K562 (cell line): ENCODE measurements around the gene RC3H2. TPM values are rescaled to one million over a fixed set of nuclear protein-coding genes. Genes with fewer than 3 reads are reported as not detected.
A peak's percentile ranks its signal among the peaks of the same experiment; 100 is the strongest.

Experiments
- ATAC-seq: fragments of 200-7000 bp; cut with Tn5 transposase; 3 replicates; pipeline ENCODE4 v1.9.1; 2020; ENCODE audit warnings: moderate library complexity
- BruUV-seq: library from RNA; stranded (reverse); fragments of 400-500 nt; replicated peaks from 2 replicates; lab custom pipeline; 2021; lab: Mats Ljungman, UMichigan
- CTCF ChIA-PET: fragments of 300-600 bp; formaldehyde crosslinking; extraction: SDS; loops from one replicate; lab custom pipeline; 2021; ENCODE audit warnings: low intra/inter-chr PET ratio; lab: Yijun Ruan, JAX
- POLR2A ChIA-PET: fragments of 300-600, 350-650 bp; sonication (Branson Sonifier 250); formaldehyde crosslinking; extraction: SDS; loops from one replicate; lab custom pipeline; 2021; ENCODE audit warnings: antibody characterized with exemption, inconsistent platforms; lab: Yijun Ruan, JAX
- DNase-seq, 4 experiments: peaks; one replicate each; pipeline versions ENCODE4 v3.0.0 to v3.0.0-alpha.2; 2011 to 2018; ENCODE audit warnings: low spot score in 3 of 4, mixed read lengths in 3 of 4; ENCODE audit errors: extremely low read depth in 1 of 4
- FAIRE-seq: peaks from 2 replicates; lab custom pipeline; 2011; peaks lifted over from hg19 to GRCh38; lab: Jason Lieb, UNC
- H2AFZ ChIP-seq: 2 replicates; pipeline ENCODE4 v1.6.0; 2011; ENCODE audit warnings: low read depth, low read length, control low read depth, inconsistent platforms
- H3K27ac ChIP-seq: fragments of 200-600 bp; 3 replicates; pipeline ENCODE4 v1.8.0; 2011; ENCODE audit warnings: low read depth, mild to moderate bottlenecking, control low read depth, inconsistent platforms, low read length, moderate library complexity, mixed read lengths; ENCODE audit errors: extremely low read depth
- H3K27me3 ChIP-seq, 2 experiments: fragments of 300-600 bp in 1 of 2; 2 replicates in 1 of 2; 3 replicates in 1 of 2; pipeline versions ENCODE4 v1.6.0 to v1.8.0; 2011; ENCODE audit warnings: inconsistent platforms in 2 of 2, low read length in 2 of 2, mild to moderate bottlenecking in 1 of 2, mixed read lengths in 1 of 2, moderate library complexity in 1 of 2; ENCODE audit not compliant: control insufficient read depth in 2 of 2, insufficient read depth in 2 of 2
- H3K36me3 ChIP-seq: fragments of 300-600 bp; 3 replicates; pipeline ENCODE4 v1.8.0; 2011; ENCODE audit warnings: mild to moderate bottlenecking, low read length, inconsistent platforms; ENCODE audit not compliant: control insufficient read depth, insufficient read depth
- H3K4me1 ChIP-seq, 2 experiments: fragments of 200-600 bp in 1 of 2; replicated peaks in 1 of 2; 2 replicates in 1 of 2; 3 replicates in 1 of 2; pipeline versions ENCODE4 v1.5.1 to v1.8.0; 2011; ENCODE audit warnings: inconsistent platforms in 2 of 2, low read length in 2 of 2, mild to moderate bottlenecking in 1 of 2, mixed read lengths in 1 of 2, moderate library complexity in 1 of 2; ENCODE audit not compliant: control insufficient read depth in 2 of 2, insufficient read depth in 2 of 2
- H3K4me2 ChIP-seq: 2 replicates; pipeline ENCODE4 v1.6.1; 2011; ENCODE audit warnings: low read length, control low read depth, inconsistent platforms, mixed read lengths; ENCODE audit not compliant: insufficient read depth
- H3K4me3 ChIP-seq: fragments of 200-600 bp; sonication (generic), shearing (Covaris generic); 2 replicates; pipeline ENCODE4 v1.5.1; 2016; ENCODE audit warnings: control low read depth, inconsistent platforms
- H3K79me2 ChIP-seq: fragments of 200-600 bp; 3 replicates; pipeline ENCODE4 v1.8.0; 2011; ENCODE audit warnings: low read length, inconsistent platforms; ENCODE audit not compliant: control insufficient read depth, insufficient read depth
- H3K9ac ChIP-seq, 2 experiments: 2 replicates each; pipeline versions ENCODE4 v1.6.0 to v1.6.1; 2011; ENCODE audit warnings: low read depth in 2 of 2, low read length in 2 of 2, control low read depth in 1 of 2, inconsistent platforms in 1 of 2, mild to moderate bottlenecking in 1 of 2, mixed read lengths in 1 of 2; ENCODE audit not compliant: insufficient read depth in 1 of 2
- H3K9me1 ChIP-seq: one replicate; pipeline ENCODE4 v1.6.0; 2011; ENCODE audit warnings: inconsistent platforms, mild to moderate bottlenecking, low read length, moderate library complexity; ENCODE audit not compliant: control insufficient read depth, insufficient read depth
- H3K9me3 ChIP-seq: replicated peaks from 2 replicates; pipeline ENCODE4 v1.5.1; 2011; ENCODE audit warnings: low read depth, low read length, inconsistent platforms; ENCODE audit not compliant: control insufficient read depth, insufficient read depth
- H4K20me1 ChIP-seq: replicated peaks from 2 replicates; pipeline ENCODE4 v1.6.1; 2011; ENCODE audit warnings: low read length, inconsistent platforms, mixed read lengths; ENCODE audit not compliant: control insufficient read depth, insufficient read depth
- ARID1B ChIP-seq: fragments of 450-650 bp; IDR thresholded peaks from 2 replicates; pipeline ENCODE4 v1.6.1; 2016; ENCODE audit warnings: antibody characterized with exemption, mild to moderate bottlenecking, inconsistent platforms
- BCOR ChIP-seq: fragments of 450-650 bp; IDR thresholded peaks from 2 replicates; pipeline ENCODE4 v1.6.1; 2016
- C11orf30 ChIP-seq: fragments of 450-650 bp; IDR thresholded peaks from 2 replicates; pipeline ENCODE4 v1.6.1; 2016; ENCODE audit warnings: low read depth, mild to moderate bottlenecking
- MAFG ChIP-seq: fragments of 450-650 bp; conservative IDR thresholded peaks from 2 replicates; pipeline ENCODE4 v1.6.1; 2016; ENCODE audit warnings: missing genetic modification characterization, missing compliant biosample characterization
- MEIS2 ChIP-seq: fragments of 450-650 bp; IDR thresholded peaks from 2 replicates; pipeline ENCODE4 v1.6.1; 2014; ENCODE audit warnings: mild to moderate bottlenecking; ENCODE audit not compliant: partially characterized antibody
- NFE2 ChIP-seq: IDR thresholded peaks from 2 replicates; pipeline ENCODE4 v1.6.1; 2014; ENCODE audit warnings: antibody characterized with exemption, low read depth
- OTX1 ChIP-seq: fragments of 450-650 bp; formaldehyde crosslinking; IDR thresholded peaks from 2 replicates; pipeline ENCODE4 v1.4.0; 2022; ENCODE audit warnings: mild to moderate bottlenecking
- ZBTB34 ChIP-seq: fragments of 250-450 bp; sonication (Bioruptor Pico); IDR thresholded peaks from 2 replicates; pipeline ENCODE4 v1.8.0; 2021; ENCODE audit warnings: mild to moderate bottlenecking, moderate library complexity
- ZNF143 ChIP-seq: sonication (generic); formaldehyde crosslinking; IDR thresholded peaks from 2 replicates; pipeline ENCODE4 v1.9.0; 2022; ENCODE audit warnings: mild to moderate bottlenecking, missing genetic modification reagents
- ZNF316 ChIP-seq: fragments of 450-650 bp; IDR thresholded peaks from 2 replicates; pipeline ENCODE4 v1.6.1; 2016
- WGBS: fragments of 100-300 bp; shearing (Covaris generic); methylation state at CpG from one replicate; pipeline ENCODE4 v1.1.6; 2016; ENCODE audit warnings: low coverage, mixed read lengths; ENCODE audit not compliant: insufficient coverage; ENCODE audit errors: missing lambda C conversion rate; 5-methylcytosine and 5-hydroxymethylcytosine counted together
- in situ Hi-C: fragments of 300-500 bp; cut with MboI; formaldehyde crosslinking; loops from 4 replicates; pipeline ENCODE4 v1.15.0; 2018; ENCODE audit warnings: inconsistent platforms, mixed read lengths
- intact Hi-C: fragments of 100-400 bp; cut with micrococcal nuclease; formaldehyde crosslinking; loops from 2 replicates; pipeline ENCODE4 v1.14.2; 2022
- polyA plus RNA-seq, 8 experiments: library from polyadenylated mRNA; depleted of rRNA in 4 of 8; stranded (reverse) in 5 of 8; unstranded in 3 of 8; fragments of >200 nt; fragmentation: Nextera tagmentation in 2 of 8; fragmentation: Illumina TruSeq in 1 of 8; extraction: Ambion mirVana in 2 of 8; extraction: Trizol in 1 of 8; gene quantifications; 2 replicates each; pipeline versions ENCODE4 v1.2.1 to v1.2.3, GENCODE V29; 2011 to 2014; ENCODE audit warnings: inconsistent platforms in 1 of 8, missing spikeins in 1 of 8
- total RNA-seq, 7 experiments: library from RNA; depleted of rRNA in 6 of 7; stranded (reverse); fragments of >200 nt in 6 of 7; fragmentation: Illumina TruSeq in 2 of 7; extraction: Trizol in 2 of 7; gene quantifications; 2 replicates each; pipeline versions ENCODE4 v1.2.1 to v1.2.3, GENCODE V29; 2011 to 2021; ENCODE audit warnings: low replicate concordance in 1 of 7

RC3H2 gene
- total and polyA plus RNA-seq, 9 of the 15 experiments (the other 6 are each of a cell fraction or from before 2014, with no cell fraction given) = 5.6 to 35.4 (median 18.6) TPM

DNA sequence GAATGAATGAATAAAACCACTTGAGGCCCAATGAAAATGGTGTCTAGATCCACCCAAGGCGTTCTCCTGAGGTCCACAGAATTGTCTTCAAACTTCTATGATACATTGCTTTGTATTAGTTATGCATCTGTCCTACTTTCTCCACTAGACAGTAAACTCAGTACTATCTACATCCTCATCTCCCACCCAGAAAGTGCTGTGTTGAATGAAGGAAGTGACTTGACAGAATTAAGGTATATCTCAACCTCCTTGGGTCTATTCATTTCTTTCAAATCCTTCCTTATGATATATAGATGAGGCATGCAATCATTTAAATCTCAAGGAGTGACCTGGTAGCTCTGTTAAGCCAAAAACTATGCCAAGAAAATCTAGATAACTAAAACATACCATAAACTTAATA lies 61.0 kb downstream of the RC3H2 start:
- in situ Hi-C loops = no loop called here
- no peak for FAIRE-seq
- WGBS = 56% methylated on average over 1 of the region's 1 CpG

More for the DNA sequence above, 61.0 kb downstream of the RC3H2 start:
- H3K79me2 ChIP-seq = no peaks in the 10 kb centered on the region
- H3K9me1 ChIP-seq = no peaks in the 10 kb centered on the region
- ChIA-PET POLR2A (interaction anchor here (0.8 kb wide), 1 partner anchor 347 kb away, joined by 3 read pairs; no protein-coding TSS in a partner anchor), CTCF (interaction anchor here (0.6 kb wide), 1 partner anchor 13 kb away, joined by 3 read pairs; no protein-coding TSS in a partner anchor)
- no peak overlapping the region for H2AFZ ChIP-seq
- no peaks in the 10 kb centered on the region for H3K9me3 ChIP-seq
- H3K27ac ChIP-seq = no peak overlapping the region
- no peak overlapping the region for H3K4me3 ChIP-seq
- H3K4me1 ChIP-seq = no peaks in the 10 kb centered on the region
- H4K20me1 ChIP-seq = no peaks in the 10 kb centered on the region
- intact Hi-C loops = no loop called here
- no peak for DNase-seq
- ATAC-seq = peak; percentile 64
- no TSS peak for BruUV-seq
- H3K27me3 ChIP-seq = no peaks in the 10 kb centered on the region
- no peak overlapping the region for H3K4me2 ChIP-seq
- H3K9ac ChIP-seq = no peak overlapping the region
- H3K36me3 ChIP-seq = peaks cover 30% of the 10 kb centered on the region
- TF ChIP-seq ZNF143 (CRISPR knock-in tag) = no peak
- peak; percentile 27; the same call in 1 of the 2 replicates for TF ChIP-seq C11orf30
- 0 out of 2 replicates have a peak, but pooled peaks have one; percentile 13 for TF ChIP-seq MAFG (tag)
- 0 out of 2 replicates have a peak, but pooled peaks have one; percentile 26 for TF ChIP-seq ZNF316
- peak; percentile 53 for TF ChIP-seq MEIS2
- no peak for TF ChIP-seq BCOR
- no peak for TF ChIP-seq OTX1 (CRISPR knock-in tag)
- TF ChIP-seq NFE2 = peak; percentile 61
- 0 out of 2 replicates have a peak, but pooled peaks have one; percentile 18 for TF ChIP-seq ARID1B
- no peak for TF ChIP-seq ZBTB34 (CRISPR knock-in tag)
